MM.1S (cell line): ENCODE measurements around the gene PHF21B.
"Not testable (repeated sequence)": the region's sequence is repeated elsewhere in the genome, so short reads cannot be mapped to it uniquely, and the experiment has no call there.

ENCODE experiments used
- DNase-seq: peaks from one replicate; pipeline ENCODE4 v3.0.0-alpha.2; 2015
- H2AFZ ChIP-seq: fragments of 300-600 bp; sonication (generic); 2 replicates; pipeline ENCODE4 v1.6.0; 2016; ENCODE audit warnings: antibody characterized with exemption, low read length
- H3F3A ChIP-seq: fragments of 300-600 bp; sonication (generic); 2 replicates; pipeline ENCODE4 v1.6.1; 2016; ENCODE audit warnings: mild to moderate bottlenecking, antibody characterized with exemption, low read length, moderate library complexity, mixed read lengths; ENCODE audit not compliant: insufficient read depth
- H3K27ac ChIP-seq: fragments of 300-600 bp; sonication (generic); 2 replicates; pipeline ENCODE4 v1.5.1; 2016; ENCODE audit warnings: mild to moderate bottlenecking, low read length
- H3K27me3 ChIP-seq: fragments of 300-600 bp; sonication (generic); replicated peaks from 2 replicates; pipeline ENCODE4 v1.6.0; 2016; ENCODE audit warnings: low read length; ENCODE audit not compliant: insufficient read depth
- H3K36me3 ChIP-seq: fragments of 300-600 bp; sonication (generic); replicated peaks from 2 replicates; pipeline ENCODE4 v1.6.1; 2016; ENCODE audit warnings: mild to moderate bottlenecking, low read length, mixed read lengths; ENCODE audit not compliant: insufficient read depth
- H3K4me1 ChIP-seq: fragments of 300-600 bp; sonication (generic); 2 replicates; pipeline ENCODE4 v1.6.1; 2016; ENCODE audit warnings: low read length, mixed read lengths
- H3K4me2 ChIP-seq: fragments of 300-600 bp; sonication (generic); 2 replicates; pipeline ENCODE4 v1.6.0; 2016; ENCODE audit warnings: low read depth, low read length
- H3K4me3 ChIP-seq: fragments of 300-600 bp; sonication (generic); 2 replicates; pipeline ENCODE4 v1.5.1; 2016; ENCODE audit warnings: low read length, mixed read lengths
- H3K79me2 ChIP-seq: fragments of 300-600 bp; sonication (generic); 2 replicates; pipeline ENCODE4 v1.6.1; 2016; ENCODE audit warnings: mixed run types, low read length, mixed read lengths
- H3K9ac ChIP-seq: fragments of 300-600 bp; sonication (generic); 2 replicates; pipeline ENCODE4 v1.6.1; 2016; ENCODE audit warnings: low read length, mixed read lengths
- H3K9me2 ChIP-seq: fragments of 300-600 bp; sonication (generic); replicated peaks from 2 replicates; pipeline ENCODE4 v1.6.1; 2016; ENCODE audit warnings: mild to moderate bottlenecking, low read length, mixed read lengths; ENCODE audit not compliant: insufficient read depth
- H3K9me3 ChIP-seq: fragments of 300-600 bp; sonication (generic); replicated peaks from 2 replicates; pipeline ENCODE4 v1.6.1; 2016; ENCODE audit warnings: mild to moderate bottlenecking, low read length, mixed read lengths; ENCODE audit not compliant: insufficient read depth
- H4K20me1 ChIP-seq: fragments of 300-600 bp; sonication (generic); 2 replicates; pipeline ENCODE4 v1.6.1; 2016; ENCODE audit warnings: mild to moderate bottlenecking, low read length, moderate library complexity, mixed read lengths; ENCODE audit not compliant: insufficient read depth
- CTCF ChIP-seq: fragments of 300-600 bp; sonication (generic); IDR thresholded peaks from 2 replicates; pipeline ENCODE4 v1.5.1; 2016; ENCODE audit warnings: antibody characterized with exemption, low read length, mixed read lengths
- EZH2 ChIP-seq: fragments of 300-600 bp; sonication (generic); optimal IDR thresholded peaks from 2 replicates; pipeline ENCODE3; 2017; ENCODE audit warnings: low read depth, mild to moderate bottlenecking, antibody characterized with exemption, low read length, mixed read lengths
- EZH2phosphoT487 ChIP-seq: fragments of 300-600 bp; sonication (generic); IDR thresholded peaks from 2 replicates; pipeline ENCODE4 v1.6.1; 2018; ENCODE audit warnings: antibody characterized with exemption, low read length

PHF21B gene

GRCh38 chr22:44924710-44925109 is 85.1 kb downstream of the PHF21B start:
- no peaks in the 10 kb centered on the region for H3K36me3 ChIP-seq
- no peak overlapping the region for H3K9ac ChIP-seq
- H3K9me3 ChIP-seq: no peaks in the 10 kb centered on the region
- peaks cover 94% of the 10 kb centered on the region for H3K27me3 ChIP-seq
- no peaks in the 10 kb centered on the region for H3K9me2 ChIP-seq
- no peak overlapping the region for H3K4me2 ChIP-seq
- no peak for DNase-seq
- H3K4me3 ChIP-seq: no peak overlapping the region
- H3F3A ChIP-seq: no peaks in the 10 kb centered on the region
- no peak overlapping the region for H3K27ac ChIP-seq
- H2AFZ ChIP-seq: no peak overlapping the region
- H3K79me2 ChIP-seq: no peaks in the 10 kb centered on the region
- TF ChIP-seq EZH2 (no peak), EZH2phosphoT487 (no peak), CTCF (no peak)
- no peaks in the 10 kb centered on the region for H3K4me1 ChIP-seq
- no peaks in the 10 kb centered on the region for H4K20me1 ChIP-seq

- TF ChIP-seq CTCF: no peak
- no peak for TF ChIP-seq EZH2phosphoT487
- no peak for TF ChIP-seq EZH2
- H3K79me2 ChIP-seq: no peaks in the 10 kb centered on the region
- no peaks in the 10 kb centered on the region for H3K9me3 ChIP-seq
- H3K27ac ChIP-seq: no peak overlapping the region
- no peaks in the 10 kb centered on the region for H3K9me2 ChIP-seq
- no peaks in the 10 kb centered on the region for H3K36me3 ChIP-seq
- no peak overlapping the region for H3K4me2 ChIP-seq
- H4K20me1 ChIP-seq: no peaks in the 10 kb centered on the region
- DNase-seq: no peak
- no peak overlapping the region for H3K9ac ChIP-seq
- H3K4me3 ChIP-seq: no peak overlapping the region
- peaks cover 94% of the 10 kb centered on the region for H3K27me3 ChIP-seq
- H2AFZ ChIP-seq: no peak overlapping the region
- no peaks in the 10 kb centered on the region for H3F3A ChIP-seq
- H3K4me1 ChIP-seq: no peaks in the 10 kb centered on the region
Measured at GRCh38 chr22:44924098-44924497, 85.7 kb downstream of the PHF21B start.

GRCh38 chr22:44921766-44922165 is 88.0 kb downstream of the PHF21B start:
- not testable (repeated sequence) for H3K27ac ChIP-seq, H3K9me3 ChIP-seq, H3K4me2 ChIP-seq, H3K9me2 ChIP-seq, DNase-seq, H3F3A ChIP-seq, H2AFZ ChIP-seq, H4K20me1 ChIP-seq, H3K4me1 ChIP-seq, H3K36me3 ChIP-seq, H3K79me2 ChIP-seq, H3K9ac ChIP-seq, H3K4me3 ChIP-seq
- peaks cover 94% of the 10 kb centered on the region for H3K27me3 ChIP-seq

- Histone ChIP-seq H3K36me3 (no peaks in the 10 kb centered on the region), H3K27ac (no peak overlapping the region), H3K79me2 (no peaks in the 10 kb centered on the region), H3K9me2 (no peaks in the 10 kb centered on the region), H3K9me3 (no peaks in the 10 kb centered on the region), H4K20me1 (no peaks in the 10 kb centered on the region), H3K9ac (no peak overlapping the region), H2AFZ (no peak overlapping the region), H3K27me3 (peaks cover 94% of the 10 kb centered on the region), H3K4me3 (no peak overlapping the region), H3K4me1 (no peaks in the 10 kb centered on the region), H3F3A (no peaks in the 10 kb centered on the region), H3K4me2 (no peak overlapping the region)
- no peak for TF ChIP-seq EZH2
- no peak for TF ChIP-seq EZH2phosphoT487
- TF ChIP-seq CTCF: no peak
- no peak for DNase-seq
Measured at GRCh38 chr22:44920183-44920582, 89.6 kb downstream of the PHF21B start.
